Inflammatory macrophage treated with lipopolysaccharide for 4 hours (primary cell): ENCODE results near the gene PBX1.
A peak's percentile ranks its signal among the peaks of the same experiment; 100 is the strongest.
"Not testable (repeated sequence)": the region's sequence is repeated elsewhere in the genome, so short reads cannot be mapped to it uniquely, and the experiment has no call there.

Source experiments
- DNase-seq: peaks from one replicate; pipeline ENCODE4 v3.0.0-alpha.2; 2020

The PBX1 gene

DNA sequence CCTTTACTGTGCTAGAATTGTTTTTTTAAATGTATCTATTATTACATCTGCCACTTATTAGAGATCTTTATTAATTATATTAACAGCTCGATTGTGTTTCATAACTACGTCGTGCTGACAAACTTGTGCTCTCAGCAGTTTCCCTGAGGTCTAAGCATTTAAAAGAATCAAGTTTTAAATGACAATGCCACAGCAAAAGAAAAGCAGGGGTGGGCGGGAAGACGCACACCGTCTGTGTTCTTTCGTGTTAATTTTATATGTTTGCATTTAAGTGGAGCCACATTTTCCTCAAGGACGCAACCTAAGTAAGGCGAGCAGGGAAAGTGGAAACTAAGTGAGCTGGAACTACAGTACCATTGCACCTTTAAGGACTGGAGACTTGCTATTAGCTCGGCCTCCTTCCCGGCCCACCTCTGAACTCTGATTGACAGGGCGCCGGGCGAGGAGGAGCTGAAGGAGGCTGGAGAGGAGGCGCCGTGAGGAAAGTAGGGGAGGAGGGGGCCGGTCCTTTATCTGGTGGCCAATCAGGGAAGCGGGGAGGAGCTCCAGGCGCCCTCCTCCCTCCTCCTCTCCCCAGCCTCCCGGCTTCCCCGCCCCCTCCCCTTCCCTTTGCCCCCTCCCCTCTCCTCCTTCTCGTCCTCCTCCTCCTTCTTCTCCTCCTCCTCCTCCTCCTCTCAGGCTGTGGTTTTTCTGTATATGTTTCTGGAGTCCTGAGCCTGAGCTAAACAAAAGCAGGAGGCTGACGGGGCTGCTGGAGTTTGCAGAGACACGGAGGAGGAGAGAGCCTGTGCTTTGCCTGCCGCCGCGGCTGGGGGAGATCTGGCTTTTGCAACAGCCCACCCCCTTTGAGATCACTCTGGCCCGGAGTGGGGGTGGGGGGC is at the start of gene PBX1:
Gene PBX1 (plus strand): TSS at position 724 of the 881 bp plus-strand sequence.
- DNase-seq, result peak; percentile 92

DNA sequence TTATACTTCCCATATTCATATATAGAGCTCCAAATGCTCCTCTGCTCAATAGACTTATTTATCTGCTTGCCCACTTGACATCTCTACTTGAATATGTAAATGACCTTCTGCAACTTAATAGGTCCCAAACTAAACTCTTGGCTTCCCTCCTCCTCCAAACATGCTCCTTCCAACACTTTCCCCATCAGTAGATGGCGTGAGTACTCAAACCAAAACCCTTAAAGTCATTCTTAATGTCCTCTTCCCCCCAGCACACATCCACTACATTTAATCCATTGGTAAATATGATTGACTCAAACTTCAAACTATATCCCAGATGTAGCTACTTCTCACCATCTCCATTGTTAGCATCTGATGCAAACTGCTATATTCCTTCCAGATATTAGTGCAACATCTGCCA is 48.5 kb upstream of the PBX1 start:
- no peak for DNase-seq

DNA sequence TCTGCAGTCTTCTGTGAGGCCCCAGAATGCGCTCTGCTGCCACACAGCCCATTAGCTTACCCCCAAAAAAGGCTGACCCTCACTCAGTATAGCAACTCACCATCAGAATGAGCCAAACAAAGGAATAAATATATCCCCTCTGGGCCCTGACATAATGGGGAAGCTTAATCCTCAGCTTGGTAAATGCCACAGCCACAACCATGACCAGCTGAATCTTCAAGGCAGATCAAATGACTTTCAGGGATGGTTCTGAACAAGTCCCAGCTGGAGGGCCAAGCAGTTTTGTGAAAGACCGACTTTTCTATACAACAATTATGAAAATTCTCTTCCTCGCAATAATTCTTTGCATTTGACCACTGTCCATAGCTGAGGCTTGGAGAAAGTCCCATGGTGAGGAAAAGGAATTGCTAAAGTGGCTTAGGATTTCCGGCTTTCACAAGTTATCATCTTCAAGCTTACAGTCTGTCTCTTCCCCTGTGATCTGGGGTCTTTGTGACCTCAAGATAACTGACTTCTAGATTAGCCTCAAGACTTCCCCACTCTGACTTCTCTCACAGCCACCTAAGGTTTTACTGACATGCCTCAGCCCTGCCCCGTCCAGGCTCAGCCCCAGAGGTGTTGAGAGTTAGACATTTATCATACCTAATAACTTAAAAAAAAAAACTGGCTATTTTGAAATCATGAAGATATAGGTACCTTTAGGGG is 47.8 kb upstream of the PBX1 start:
- DNase-seq, result no peak

DNA sequence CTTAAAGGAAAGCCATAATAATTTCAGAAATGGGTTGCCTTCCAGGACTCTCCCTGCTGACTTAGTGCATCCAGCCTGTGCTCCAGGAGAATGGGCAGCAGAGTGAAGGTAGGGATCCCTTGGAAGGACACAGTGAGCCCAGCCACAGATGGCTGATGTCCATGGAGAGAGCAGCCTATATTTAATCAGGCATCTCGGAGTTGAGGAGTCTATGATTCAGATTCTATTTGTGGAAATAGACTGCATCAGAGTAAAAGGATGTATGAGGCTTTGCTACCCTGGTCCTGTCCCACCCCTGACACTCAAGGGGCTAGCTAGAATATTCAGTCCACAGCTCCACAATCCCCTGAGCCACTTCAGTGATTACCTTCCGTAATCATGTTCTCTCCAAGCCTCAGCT is 43.8 kb upstream of the PBX1 start:
- DNase-seq, result no peak

DNA sequence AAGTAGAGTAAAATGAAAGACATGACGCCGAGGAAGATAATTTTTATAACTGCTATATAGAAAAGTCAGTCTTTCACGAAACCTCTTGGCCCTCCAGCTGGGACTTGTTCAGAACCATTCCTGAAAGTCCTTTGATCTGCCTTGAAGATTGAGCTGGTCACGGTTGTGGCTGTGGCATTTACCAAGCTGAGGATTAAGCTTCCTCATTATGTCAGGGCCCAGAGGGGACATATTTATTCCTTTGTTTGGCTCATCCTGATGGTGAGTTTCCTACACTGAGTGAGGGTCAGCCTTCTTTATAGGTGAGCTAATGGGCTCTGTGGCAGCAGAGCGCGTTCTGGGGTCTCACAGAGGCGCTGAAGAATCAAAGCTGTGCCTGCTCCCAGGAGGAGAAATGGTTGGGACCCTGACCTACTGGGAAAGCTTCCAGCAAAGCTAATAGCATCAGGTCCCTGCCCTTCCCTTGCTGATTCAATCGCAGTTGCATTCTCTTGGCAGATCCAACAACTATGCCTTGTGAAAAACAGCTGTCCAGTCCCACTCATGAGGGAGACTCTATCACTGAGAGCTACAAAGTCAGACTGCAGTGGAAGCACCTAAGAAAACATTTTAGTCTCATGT is 43.2 kb upstream of the PBX1 start:
- no peak for DNase-seq

DNA sequence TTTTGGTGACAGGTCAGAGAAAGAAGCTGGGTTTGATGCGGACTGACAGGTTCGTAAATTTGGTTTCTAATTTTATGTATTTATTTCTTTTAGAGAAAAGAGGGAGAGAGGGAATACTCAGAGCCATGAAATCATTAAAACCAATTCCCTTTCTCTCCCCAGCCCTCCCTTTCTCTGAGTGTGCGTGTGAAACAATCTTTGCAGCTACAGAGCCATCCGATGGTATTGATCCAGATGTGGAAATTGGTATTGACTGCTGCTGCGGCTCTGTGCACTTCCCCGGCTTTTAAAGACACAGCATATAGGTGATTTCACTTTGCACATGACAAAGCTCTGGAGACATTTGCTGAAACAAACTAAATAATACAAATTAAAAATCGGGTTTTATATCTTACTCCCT is 42.4 kb upstream of the PBX1 start:
- DNase-seq, result no peak

DNA sequence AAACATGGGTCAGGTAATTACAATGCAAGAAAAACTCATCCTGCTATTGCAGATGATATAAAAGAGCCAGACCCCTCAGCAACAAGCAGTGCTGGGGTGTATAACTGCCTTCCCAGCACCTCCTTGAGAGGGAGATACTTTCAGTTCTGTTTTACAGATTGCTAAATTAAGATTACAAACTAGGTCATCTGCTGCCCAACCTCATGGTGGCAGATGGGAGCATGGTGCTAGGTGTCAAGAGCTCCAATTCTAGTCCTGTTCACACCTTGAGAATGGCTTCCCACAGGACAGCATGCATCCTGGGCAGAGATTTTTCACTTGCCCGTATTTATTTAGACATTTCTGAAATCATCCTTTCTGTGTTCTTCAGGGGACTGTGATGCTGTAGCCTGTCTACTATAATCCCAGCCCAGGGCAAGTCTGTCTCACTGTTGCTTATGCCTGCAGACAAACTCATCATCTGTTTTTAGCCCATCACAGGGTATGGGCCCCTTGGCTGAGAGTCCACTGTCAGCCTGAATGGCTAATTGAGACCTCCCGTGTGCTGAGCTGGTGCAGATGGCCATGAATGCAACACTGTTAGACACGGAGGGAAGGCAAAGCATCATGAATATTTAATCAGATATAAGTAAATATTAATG is 40.2 kb upstream of the PBX1 start:
- no peak for DNase-seq

DNA sequence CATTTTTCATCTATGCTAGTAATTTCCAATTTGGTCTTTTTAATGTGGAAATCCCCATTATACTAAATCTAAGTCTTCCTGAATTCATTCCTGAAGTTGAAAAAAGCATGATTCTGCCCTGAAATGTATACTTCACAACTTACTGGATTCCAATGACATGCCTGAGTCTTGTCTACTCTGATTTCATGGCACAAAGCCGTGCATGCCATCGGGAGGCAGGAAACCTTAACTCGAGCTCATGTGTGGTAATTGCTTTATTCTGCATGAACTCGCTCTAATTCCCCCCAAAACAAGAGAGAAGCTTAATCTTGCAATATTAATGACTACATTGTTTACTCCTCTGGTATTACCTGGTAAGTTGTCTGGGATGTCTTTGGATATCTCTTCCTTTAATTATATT is 39.6 kb upstream of the PBX1 start:
- no peak for DNase-seq

DNA sequence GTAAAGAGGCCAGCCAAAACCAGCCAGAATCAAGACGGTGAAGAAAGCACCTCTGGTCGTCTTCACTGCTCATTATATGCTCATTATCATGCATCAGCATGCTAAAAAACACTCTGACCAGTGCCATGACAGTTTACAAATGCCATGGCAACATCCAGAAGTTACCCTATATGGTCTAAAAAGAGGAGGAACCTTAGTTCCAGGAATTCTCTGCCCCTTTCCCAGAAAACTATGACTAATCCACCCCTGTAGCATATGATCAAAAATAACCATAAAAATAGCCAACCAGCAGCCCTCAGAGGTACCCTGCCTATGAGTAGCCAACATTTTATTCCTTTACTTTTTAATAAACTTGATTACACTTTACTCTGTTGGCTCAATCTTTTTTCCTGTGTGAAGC is 34.2 kb upstream of the PBX1 start:
- DNase-seq, result no peak

DNA sequence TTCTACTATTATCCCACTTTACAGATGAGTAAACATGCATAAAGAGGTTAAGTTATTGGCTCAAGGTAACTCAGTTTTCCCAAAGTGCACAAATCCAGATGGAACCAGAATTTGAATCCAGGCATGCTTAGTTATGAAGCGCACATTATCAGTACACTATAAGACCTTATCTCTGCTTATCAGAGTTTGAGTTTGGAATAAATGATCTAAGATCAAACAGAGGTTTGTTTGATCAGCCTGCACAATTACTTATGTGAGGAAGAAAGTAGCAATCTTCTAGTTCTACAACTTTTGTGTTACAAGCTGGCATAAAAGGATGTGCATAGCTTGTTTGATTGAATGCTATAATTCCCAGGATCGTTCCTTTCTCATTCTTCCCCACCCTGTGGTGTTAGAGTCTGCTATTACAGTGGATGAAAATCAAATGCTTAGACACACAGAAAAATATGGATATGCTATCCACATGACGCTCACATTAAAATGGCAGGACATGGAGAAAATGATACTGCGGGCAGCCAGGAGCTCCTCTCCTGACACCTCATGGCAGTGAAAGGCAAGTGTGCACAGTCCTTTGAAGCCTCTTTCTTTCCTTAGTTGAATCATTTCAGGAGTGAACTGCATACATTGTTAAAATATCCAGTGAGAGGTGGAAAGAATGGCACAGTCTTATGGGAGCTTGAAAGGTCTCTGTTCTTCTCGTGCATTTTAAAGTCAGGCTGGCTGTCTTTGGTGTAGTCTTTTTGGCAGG is 23.9 kb upstream of the PBX1 start:
- DNase-seq, result no peak

DNA sequence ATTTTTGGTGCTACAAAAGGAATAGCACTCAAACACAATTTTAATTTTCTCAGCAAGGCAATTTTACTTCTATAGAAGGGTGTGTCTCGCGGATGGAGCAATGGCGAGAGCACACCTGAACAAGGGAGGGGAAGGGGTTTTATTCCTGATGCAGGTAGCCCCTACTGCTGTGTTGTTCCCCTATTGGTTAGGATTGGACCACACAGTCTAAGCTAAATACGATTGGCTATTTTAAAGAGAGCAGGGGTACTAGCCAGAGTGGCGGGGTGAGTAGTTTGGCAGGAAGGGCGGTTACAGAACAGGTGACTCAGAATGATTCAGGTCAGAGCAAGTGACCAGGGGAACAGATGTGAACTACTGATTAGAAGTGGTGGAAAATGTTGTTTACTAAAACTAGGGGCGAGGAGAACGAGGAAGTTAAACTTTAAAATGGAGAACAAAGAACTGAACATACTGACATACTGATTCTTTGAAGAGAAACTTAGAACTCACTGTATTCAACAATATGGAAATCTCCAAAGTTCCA is 6.5 kb upstream of the PBX1 start:
- not testable (repeated sequence) for DNase-seq

DNA sequence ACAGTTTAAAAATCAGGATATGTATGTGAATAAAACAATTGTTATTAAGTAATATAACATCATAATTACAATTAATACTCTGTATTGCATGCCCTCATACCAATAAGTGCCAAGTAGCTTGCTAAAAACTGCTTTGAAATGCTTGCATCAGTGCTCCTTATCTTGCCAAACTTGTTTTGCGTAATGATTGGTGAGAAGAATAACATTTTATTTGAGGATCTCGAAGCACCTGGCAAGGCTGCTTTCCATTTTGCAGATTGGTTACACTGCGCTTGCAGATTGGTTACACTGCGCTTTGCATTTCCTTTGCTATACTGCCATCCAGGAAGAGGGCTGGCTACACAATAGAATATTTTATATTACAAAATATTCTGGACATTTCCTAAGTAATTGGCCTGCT is 1.7 kb upstream of the PBX1 start:
- DNase-seq, result no peak

DNA sequence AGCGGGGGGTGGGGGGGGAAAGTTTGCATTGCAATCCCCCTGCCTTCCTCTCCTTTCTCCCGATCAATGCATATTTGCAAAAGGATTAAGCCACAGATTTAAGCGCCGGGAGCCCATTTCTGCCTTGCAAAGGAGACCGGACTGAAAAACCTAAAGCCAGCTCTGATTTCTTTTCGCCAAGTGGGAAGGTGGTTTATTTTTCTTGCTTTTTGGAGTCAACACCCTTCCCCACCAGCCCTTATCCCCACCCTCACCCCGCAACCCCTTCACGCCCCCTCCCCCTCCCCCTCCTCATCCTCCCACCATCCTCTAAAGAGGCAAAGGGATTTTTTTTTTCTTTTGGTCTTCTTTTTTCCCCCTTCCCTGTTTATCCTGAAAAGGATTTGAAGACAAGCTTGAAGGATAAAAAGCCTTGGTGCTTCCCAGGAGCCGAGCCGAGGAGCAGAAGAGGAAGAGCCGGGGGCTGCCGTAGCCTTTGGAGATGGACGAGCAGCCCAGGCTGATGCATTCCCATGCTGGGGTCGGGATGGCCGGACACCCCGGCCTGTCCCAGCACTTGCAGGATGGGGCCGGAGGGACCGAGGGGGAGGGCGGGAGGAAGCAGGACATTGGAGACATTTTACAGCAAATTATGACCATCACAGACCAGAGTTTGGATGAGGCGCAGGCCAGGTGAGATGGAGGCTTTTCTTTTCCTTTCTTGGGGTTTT is 513 bp downstream of the PBX1 start:
- no peak for DNase-seq

DNA sequence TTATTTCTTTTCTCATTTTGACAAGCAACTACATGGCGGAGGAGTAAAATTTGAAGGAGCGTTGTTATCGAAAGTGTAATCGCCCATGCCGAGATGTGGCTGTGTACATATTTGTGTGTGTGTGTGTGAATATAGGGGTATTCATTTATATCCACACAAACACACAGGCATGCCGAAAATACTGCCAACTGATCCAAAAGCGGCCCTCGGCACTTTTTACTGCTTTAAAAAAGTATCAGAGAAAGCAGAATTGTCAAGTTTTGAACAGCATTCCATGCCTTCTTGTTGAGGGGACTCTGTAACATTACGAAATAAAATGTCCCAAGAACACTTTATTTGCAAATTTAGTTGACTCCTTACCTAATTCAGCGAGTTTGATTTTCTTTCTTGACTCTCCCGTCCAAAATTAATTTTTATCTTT is 1.1 kb downstream of the PBX1 start:
- DNase-seq, result no peak

DNA sequence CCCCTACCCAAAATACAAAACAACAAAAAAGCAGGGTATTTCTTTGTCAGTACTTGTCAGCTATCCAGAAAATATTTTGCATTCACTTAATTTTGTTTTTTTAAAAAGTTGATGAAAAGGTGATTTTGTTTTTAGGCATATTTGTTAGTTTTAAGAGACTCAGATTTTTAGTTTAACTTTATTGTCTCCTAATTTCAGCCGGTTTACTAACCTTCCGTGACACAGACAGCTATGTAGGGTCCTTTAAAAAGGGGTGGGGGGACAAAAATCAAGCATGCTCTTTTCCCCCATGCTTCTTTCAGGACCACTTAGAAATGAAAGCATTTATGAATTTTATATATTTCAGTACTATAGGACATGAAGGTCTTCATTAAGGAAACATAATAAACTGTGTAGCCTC is 1.6 kb downstream of the PBX1 start:
- DNase-seq, result no peak

DNA sequence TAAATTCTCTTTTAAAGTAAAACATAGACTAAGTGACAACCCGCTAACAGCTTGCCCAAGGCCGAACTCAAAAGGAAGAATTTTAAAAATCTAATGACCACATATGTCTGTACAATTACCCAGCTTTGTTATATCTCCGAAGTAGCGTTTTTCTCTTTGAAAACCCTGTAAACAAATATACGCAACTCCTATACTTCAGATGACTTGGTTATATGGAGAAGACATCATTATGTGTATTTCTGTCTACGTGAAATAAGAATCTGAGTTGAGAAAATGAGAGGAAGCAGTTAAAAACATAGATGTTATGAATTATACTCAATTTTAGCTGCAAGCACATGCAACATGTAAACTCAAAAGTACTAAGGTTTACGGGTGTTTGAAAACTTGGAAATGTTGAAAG is 2.0 kb downstream of the PBX1 start:
- no peak for DNase-seq

DNA sequence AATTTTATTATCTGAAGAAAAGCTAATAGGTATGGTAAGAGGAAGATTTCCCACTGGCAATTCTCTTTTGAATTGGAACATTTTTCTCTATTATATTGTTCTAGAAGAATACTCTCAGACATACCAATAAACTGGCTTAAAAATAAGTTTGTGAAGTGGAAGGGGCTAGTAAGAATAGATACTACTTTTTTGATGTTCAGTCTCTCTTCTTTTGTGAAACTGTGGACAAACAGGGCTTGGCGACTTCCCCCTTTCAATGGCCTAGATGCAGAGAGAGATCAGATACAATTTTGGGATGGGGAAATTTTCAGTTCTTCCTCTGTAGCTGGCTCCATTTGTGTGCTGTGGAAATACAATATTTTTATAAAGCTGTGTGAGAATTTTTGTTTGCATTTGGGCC is 2.5 kb downstream of the PBX1 start:
- DNase-seq, result no peak

DNA sequence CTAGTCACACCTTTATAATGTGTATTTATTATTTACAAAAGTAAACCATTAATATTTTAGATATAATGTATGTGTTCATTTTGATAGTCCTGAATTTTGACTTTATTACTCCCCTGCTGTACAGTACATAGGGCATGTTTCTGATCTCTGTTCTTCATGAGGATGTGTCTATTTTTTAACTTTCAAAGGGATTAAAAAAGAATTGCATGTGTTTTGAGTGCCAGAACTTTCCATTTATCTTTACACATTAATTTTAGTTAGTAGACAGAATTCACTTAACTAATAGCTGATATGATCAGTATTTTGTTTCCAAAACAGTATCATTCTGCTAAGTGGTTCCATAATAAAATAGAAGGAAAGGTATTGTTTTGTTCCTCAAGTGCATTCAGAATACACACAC is 3.1 kb downstream of the PBX1 start:
- no peak for DNase-seq

DNA sequence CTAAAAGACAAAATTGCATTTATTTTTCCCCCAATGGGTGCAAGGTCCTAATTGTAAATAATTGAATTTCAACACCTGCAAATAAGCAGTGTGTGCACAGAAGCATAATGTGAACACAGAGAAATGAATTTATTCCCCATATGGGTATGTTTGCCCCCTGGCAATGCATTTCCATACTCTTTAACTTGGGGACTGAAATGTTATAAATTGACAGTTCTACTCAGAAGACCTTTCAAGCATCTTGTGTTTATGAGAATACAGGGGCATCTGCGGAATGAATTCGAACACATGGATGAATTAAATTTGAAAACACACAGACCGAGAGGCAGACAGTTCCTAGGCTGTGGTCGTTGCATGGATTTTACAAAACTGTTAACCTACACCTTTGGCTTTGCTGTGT is 3.5 kb downstream of the PBX1 start:
- no peak for DNase-seq

DNA sequence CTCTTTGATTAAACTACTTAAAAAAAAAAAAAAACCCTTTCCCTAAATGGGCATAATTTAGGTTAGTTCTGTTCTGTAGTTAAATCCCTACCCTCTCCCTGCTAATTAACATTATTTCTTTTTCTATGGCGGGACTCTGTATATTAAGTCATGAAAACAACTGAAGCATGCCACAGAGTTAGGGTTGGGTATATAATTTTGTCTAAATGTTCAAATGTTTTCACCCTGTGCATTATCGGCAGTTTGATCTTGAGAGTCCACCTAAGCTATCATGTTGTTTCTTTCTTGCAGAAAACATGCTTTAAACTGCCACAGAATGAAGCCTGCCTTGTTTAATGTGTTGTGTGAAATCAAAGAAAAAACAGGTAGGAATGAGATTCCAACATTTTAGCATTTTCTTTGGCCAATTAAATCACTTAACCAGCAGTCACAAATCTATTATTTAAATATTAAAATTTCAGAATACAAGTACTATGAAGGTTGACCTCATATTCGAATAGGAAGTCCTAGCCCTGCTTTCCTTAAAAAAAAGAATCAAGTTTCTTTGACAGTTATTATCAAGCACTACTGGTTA is 4.0 kb downstream of the PBX1 start:
- no peak for DNase-seq

DNA sequence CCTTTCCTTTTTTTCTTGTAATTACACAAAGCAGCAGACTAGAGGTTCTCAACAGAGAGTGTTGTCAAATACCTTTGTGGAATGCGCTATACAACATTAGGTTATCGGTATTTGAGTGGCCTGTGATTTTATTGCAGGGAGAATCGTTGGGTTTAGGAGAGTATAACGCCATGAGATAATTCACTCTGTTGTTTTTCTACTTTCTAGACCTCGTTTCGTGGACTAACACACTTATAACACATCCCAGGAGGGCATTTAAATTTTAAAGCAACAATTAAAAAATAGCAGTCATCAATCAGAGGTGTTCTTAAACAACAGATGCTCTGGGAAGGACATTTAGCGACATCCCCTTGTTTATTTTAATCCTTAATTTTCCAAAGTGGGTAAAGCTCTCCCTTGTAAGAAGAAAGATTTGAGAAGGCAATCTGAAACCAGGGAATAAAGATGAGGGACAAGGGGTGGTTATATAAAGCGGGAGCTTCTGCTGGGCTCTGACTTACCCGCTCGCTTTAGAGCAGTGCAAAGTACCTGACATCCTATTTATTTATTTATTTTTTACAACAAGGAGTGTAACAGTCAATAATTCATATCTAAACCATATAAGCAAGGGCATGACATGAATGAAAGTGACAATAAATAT is 4.9 kb downstream of the PBX1 start:
- DNase-seq, result no peak
